GM10847 (cell line): ENCODE measurements around the gene RAPGEF6.

ENCODE experiments used
- POLR2A ChIP-seq: IDR thresholded peaks from 2 replicates; pipeline ENCODE4 v1.6.1; 2011; ENCODE audit not compliant: insufficient read length; ENCODE audit errors: extremely low read depth

Gene RAPGEF6

GRCh38 chr5:131541762-131542161 lies 93.3 kb downstream of the RAPGEF6 start:
- TF ChIP-seq POLR2A, result no peak

- TF ChIP-seq POLR2A, result no peak
These were observed 94.0 kb downstream of the RAPGEF6 start for GRCh38 chr5:131541071-131541470.

GRCh38 chr5:131539251-131539650 lies 95.8 kb downstream of the RAPGEF6 start:
- no peak for TF ChIP-seq POLR2A

GRCh38 chr5:131538177-131538593 lies 96.8 kb downstream of the RAPGEF6 start:
- TF ChIP-seq POLR2A, result no peak

GRCh38 chr5:131536850-131537448 lies 98.1 kb downstream of the RAPGEF6 start:
- TF ChIP-seq POLR2A, result no peak

GRCh38 chr5:131536211-131536826 lies 98.7 kb downstream of the RAPGEF6 start:
- no peak for TF ChIP-seq POLR2A

GRCh38 chr5:131534974-131535373 lies 100.1 kb downstream of the RAPGEF6 start:
- TF ChIP-seq POLR2A, result no peak

GRCh38 chr5:131533836-131534235 lies 101.2 kb downstream of the RAPGEF6 start:
- no peak for TF ChIP-seq POLR2A

GRCh38 chr5:131532031-131532640 lies 102.9 kb downstream of the RAPGEF6 start:
- TF ChIP-seq POLR2A, result no peak

GRCh38 chr5:131530706-131531331 lies 104.2 kb downstream of the RAPGEF6 start:
- no peak for TF ChIP-seq POLR2A

GRCh38 chr5:131528682-131529081 lies 106.3 kb downstream of the RAPGEF6 start:
- no peak for TF ChIP-seq POLR2A

- TF ChIP-seq POLR2A, result no peak
These were observed 109.2 kb downstream of the RAPGEF6 start for GRCh38 chr5:131525805-131526204.

- TF ChIP-seq POLR2A, result no peak
These were observed 110.6 kb downstream of the RAPGEF6 start for GRCh38 chr5:131524431-131524830.

- no peak for TF ChIP-seq POLR2A
These were observed 111.4 kb downstream of the RAPGEF6 start for GRCh38 chr5:131523500-131524185.

GRCh38 chr5:131521252-131521651 lies 113.8 kb downstream of the RAPGEF6 start:
- TF ChIP-seq POLR2A, result no peak
